GM21737 (cell line): ENCODE data around the gene TMEM192.
"Not testable (repeated sequence)": the region's sequence is repeated elsewhere in the genome, so short reads cannot be mapped to it uniquely, and the experiment has no call there.

ENCODE experiments used
- ATAC-seq: cut with Tn5 transposase; IDR thresholded peaks from one replicate; pipeline ENCODE4 v1.9.1; 2021; ENCODE audit warnings: mild to moderate bottlenecking, moderate library complexity; ENCODE audit not compliant: unreplicated experiment

The TMEM192 gene

GRCh38 chr4:165112368-165113121 is at the start of gene TMEM192:
Gene TMEM192, minus strand, starts transcription at chr4:165112860. Its CDS starts 87 bp downstream, at chr4:165112773.
- peak; percentile 97 for ATAC-seq

- ATAC-seq: no peak
Observed at GRCh38 chr4:165158762-165159161, 46.1 kb upstream of the TMEM192 start.

DNA sequence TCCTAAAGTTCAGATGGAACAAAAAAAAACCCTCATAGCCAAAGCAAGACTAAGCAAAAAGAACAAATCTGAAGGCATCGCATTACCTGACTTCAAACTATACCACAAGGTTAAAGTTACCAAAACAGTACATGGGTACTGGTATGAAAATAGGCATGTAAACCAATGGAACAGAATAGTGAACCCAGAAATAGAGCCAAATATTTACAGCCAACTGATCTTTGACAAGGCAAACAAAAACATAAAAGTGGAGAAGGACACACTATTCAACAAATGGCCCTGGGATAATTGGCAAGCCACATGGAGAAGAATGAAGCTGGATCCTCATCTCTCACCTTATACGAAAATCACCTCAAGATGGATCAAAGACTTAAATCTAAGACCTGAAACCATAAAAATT is 44.2 kb upstream of the TMEM192 start:
- no peak for ATAC-seq

DNA sequence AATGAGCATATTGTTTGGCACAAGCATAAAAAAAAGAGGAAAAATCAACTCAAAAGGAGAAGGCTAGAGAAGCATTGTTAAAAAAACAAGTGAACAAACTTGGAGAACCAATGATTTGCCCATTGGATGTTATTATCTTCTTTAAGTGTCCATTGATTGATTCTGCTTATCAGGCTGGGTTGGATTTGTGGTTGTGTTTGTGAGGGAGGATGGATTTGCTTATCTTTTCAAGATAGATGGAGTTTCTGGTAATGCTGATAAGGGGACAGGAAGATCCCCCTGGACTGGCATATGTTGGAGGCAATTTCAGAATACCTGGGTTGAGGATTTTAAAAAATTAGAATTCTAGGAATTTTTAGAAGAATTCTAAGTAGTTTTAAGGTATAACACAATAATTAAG is 41.8 kb upstream of the TMEM192 start:
- ATAC-seq: no peak

- ATAC-seq: no peak
Observed at GRCh38 chr4:165152527-165152926, 39.9 kb upstream of the TMEM192 start.

GRCh38 chr4:165151734-165152133 is 39.1 kb upstream of the TMEM192 start:
- ATAC-seq: no peak

DNA sequence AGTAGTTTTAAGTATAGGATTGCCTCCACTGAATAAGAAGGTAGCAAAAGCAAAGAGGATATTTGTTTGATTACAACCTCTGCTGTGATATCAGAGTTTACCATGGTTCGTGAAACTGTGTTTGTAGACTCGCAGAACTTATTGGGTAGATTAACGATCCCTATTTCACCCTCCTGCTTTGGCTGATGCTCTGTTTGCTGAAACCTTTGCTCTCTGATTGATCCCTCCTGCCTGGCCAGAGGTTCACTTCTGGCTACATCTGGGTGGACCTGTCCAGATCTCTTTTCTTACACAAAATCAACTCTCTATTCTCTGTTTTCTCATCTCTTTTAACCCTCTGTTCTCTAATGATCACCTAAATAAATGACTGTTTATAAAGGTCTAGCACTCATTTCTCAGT is 37.9 kb upstream of the TMEM192 start:
- no peak for ATAC-seq

DNA sequence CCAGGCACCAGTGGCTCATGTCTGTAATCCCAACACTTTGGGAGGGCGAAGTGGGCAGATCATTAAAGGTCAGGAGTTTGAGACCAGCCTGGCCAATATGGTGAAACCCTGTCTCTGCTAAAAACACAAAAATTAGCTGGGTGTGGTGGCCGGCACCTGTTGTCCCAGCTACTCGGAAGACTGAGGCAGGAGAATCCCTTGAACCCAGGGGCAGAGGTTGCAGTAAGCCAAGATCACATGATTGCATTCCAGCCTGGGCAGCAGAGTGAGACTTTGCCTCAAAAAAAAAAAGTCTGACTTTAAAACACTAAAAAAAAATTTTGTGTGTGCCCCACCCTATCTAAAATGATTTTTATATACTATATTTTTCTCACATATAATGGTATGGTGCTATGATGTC is 26.2 kb upstream of the TMEM192 start:
- ATAC-seq: no peak

DNA sequence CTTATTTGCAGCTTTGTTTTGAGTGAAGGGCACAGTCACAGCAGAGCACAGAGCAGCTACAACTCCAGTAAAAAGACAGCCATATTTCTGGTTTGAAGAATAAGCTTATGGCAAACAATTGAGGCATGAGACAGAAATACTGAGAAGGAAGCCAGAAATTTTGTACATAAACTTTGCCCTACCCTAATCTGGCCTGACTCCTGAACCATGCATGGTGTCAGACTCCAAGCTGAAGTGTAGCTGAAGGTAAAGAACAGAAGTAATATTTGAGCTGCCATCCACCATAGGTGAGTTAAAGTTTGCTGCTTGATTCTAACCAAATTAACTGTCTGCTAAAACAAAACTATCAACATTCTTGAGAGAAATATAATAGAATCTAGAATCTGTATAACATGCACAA is 24.5 kb upstream of the TMEM192 start:
- ATAC-seq: no peak

- no peak for ATAC-seq
Observed at GRCh38 chr4:165136529-165136928, 23.9 kb upstream of the TMEM192 start.

DNA sequence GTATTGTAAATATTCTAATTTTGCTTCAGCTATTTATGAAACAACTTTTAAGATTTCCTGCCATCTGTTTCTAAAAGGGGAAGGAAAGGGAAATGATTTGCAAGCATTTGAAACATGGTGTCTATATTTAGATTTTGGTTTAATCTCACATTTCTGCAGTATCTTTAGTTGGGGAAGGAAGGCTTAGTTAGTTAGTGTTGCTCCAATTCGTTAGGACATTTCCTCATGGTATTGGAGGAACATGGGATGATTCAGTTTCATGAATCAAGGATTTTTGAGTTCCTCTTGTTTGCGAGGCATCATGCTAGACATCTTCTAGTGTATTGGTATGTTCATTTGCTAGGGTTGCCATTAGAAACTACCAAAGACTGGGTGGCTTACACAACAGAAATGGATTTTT is 20.5 kb upstream of the TMEM192 start:
- no peak for ATAC-seq

DNA sequence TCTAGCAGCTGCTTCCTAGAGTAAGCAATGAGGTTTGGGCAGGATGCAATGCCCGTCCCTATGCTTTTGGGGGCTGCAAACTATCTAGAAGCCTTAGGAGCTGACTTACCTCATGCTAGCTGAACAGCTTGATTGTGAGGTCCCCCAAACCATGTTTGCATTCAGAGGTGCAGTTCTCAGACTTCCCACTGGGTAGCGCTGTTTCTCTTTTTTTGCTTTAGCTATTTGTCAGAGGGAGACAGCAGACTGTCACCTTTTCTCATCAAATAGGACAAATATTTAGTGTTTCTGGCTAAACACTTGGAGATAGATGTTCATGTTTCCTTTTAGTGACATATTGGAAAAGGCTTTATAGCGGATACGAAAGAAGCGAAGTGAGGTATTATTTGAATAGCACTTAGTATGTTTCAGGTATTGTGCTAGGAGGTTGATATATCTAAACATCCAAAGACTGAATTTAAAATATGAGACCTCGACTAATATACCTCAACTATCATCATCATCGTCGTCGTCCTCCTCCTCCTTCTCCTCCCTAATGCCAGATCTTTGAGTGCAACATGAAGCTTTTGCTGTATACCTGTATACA is 18.7 kb upstream of the TMEM192 start:
- peak; percentile 69 for ATAC-seq

- no peak for ATAC-seq
Observed at GRCh38 chr4:165129924-165130323, 17.3 kb upstream of the TMEM192 start.

- not testable (repeated sequence) for ATAC-seq
Observed at GRCh38 chr4:165125869-165126499, 13.3 kb upstream of the TMEM192 start.

GRCh38 chr4:165124488-165124887 is 11.8 kb upstream of the TMEM192 start:
- ATAC-seq: no peak

GRCh38 chr4:165118256-165118909 is 5.7 kb upstream of the TMEM192 start:
- ATAC-seq: peak; percentile 84

DNA sequence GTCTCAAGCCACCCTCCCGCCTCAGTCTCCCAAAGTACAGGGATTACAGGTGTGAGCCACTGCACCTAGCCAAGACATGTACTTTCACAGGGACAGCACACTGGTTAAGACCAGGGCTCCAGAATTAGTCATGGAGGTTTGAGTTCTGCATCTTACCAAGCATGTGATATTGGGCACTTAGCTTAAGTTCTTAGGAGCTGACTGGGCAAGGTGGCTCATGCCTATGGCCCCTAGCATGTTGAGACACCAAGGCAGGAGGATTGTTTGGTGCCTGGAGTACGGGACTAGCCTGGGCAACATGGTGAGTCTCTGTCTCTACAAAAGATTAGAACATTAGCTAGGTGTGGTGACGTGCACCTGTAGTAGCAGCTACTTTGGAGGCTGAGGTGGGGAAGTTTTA is 2.6 kb upstream of the TMEM192 start:
- no peak for ATAC-seq

- ATAC-seq: no peak
Observed at GRCh38 chr4:165111906-165112367, 723 bp downstream of the TMEM192 start.

DNA sequence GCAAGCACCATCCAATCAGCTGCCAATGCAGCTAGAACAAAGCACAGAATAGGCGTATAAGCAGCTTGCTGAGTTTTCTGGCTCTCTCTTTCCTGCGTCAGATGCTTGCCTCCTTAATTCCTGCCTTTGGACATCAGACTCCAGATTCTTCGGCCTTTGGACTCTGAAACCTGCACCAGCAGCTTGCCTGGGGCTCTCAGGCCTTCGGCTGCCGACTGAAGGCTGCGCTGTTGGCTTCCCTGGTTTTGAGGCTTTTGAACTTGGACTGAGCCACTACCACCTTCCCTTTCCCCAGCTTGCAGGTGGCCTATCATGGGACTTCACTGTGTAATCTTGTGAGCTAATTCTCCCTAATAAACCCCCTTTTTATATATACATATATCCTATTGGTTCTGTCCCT is 6.1 kb downstream of the TMEM192 start:
- no peak for ATAC-seq

DNA sequence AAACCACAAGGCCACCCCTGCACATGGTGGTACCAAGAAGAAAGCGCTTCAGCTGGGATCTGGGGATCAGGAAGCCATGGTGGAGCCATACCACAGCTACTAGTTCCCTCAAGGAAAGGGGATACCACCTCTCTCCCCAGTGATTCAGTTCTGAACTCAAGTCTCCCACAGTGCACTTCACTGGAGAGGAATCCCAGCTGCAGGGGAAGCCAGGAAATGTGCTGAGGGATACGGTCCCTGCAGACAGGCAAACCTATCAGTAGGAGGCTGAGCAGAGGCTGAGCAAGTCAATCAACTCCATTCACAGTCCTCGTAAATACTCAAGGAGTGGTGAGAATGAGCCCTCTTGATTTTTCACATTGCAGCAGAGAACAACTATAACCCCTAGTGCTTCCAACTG is 11.0 kb downstream of the TMEM192 start:
- ATAC-seq: no peak

DNA sequence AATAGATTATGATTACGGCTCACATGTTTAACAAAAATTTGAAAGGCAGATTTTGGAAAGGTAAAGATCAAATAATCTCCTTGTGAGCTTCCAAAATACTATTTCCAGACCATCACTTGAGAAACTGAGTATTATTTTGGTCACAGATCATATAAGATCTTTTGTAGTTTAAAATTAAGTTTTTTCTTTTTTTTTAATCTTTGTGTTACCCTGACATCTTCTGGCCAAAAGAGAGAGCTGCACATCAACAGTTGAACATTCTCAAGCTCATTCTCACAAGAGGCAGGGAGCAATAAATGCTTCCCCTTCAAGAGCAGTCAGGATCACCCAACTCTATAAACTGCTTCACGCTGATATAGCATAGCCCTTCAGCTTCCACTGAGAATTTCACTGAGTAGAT is 15.9 kb downstream of the TMEM192 start:
- ATAC-seq: no peak

- no peak for ATAC-seq
Observed at GRCh38 chr4:165095291-165095690, 17.4 kb downstream of the TMEM192 start.
